Measurements from ENCODE around the gene ZNF224. TPM values are rescaled to one million over a fixed set of nuclear protein-coding genes. Genes with fewer than 3 reads are reported as not detected.
"Not testable (repeated sequence)": the region's sequence is repeated elsewhere in the genome, so short reads cannot be mapped to it uniquely, and the experiment has no call there.

Gene ZNF224
- total RNA-seq, 4 donors from 2014 or later = 16.2 to 34.1 (median 28.4) TPM

DNA sequence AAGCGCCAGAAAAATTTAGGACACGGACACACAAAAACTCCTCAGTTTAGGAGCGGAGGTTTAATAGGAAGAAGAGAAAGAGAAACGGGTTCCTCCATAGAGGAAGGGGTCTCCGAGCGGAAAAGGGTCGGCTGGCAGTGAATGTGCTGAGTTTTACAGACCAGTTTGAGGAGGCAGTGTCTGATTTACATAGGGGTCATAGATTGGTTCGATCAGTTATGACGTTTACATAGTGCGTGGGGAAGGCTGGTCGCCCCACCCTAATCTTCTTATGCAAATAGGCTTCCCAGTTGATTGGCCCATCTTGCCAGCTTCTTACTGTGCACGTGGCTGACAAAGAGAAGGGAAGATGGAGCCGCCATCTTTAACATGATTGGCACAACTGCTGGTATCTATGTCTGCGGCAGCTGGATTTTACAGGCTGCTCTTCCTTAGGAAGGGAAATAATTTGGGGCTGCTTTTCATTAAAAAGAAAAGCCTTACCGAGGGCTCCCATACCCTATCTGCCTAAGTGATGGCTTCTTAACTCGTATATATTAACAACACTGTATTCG, 17.8 kb downstream of the ZNF224 start:
- Histone ChIP-seq H3K9me3 (peaks cover 0 to 52% (median 17%) of the 10 kb centered on the region in 4 donors), H3K27me3 (no peaks in the 10 kb centered on the region), H3K36me3 (peaks cover 0 to 50% (median 5%) of the 10 kb centered on the region in 3 donors), H3K27ac (no peak overlapping the region), H3K4me3 (peak overlapping the region in 1 of 4 donors; percentile 65), H3K4me1 (peaks cover 0 to 24% (median 16%) of the 10 kb centered on the region in 4 donors)
- WGBS, 2 donors = 11 to 20% methylated on average over 17 of the region's 17 CpGs
- TF ChIP-seq, protein P1, sequence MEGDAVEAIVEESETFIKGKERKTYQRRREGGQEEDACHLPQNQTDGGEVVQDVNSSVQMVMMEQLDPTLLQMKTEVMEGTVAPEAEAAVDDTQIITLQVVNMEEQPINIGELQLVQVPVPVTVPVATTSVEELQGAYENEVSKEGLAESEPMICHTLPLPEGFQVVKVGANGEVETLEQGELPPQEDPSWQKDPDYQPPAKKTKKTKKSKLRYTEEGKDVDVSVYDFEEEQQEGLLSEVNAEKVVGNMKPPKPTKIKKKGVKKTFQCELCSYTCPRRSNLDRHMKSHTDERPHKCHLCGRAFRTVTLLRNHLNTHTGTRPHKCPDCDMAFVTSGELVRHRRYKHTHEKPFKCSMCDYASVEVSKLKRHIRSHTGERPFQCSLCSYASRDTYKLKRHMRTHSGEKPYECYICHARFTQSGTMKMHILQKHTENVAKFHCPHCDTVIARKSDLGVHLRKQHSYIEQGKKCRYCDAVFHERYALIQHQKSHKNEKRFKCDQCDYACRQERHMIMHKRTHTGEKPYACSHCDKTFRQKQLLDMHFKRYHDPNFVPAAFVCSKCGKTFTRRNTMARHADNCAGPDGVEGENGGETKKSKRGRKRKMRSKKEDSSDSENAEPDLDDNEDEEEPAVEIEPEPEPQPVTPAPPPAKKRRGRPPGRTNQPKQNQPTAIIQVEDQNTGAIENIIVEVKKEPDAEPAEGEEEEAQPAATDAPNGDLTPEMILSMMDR (IDR thresholded peaks at IDR 0.05) = no peak
- TF ChIP-seq EP300 (IDR thresholded peaks at IDR 0.05) (no peak), POLR2A (IDR thresholded peaks at IDR 0.05) (no peak)
- no peak for DNase-seq (ENCODE audit: low spot score in 2 of 2)

DNA sequence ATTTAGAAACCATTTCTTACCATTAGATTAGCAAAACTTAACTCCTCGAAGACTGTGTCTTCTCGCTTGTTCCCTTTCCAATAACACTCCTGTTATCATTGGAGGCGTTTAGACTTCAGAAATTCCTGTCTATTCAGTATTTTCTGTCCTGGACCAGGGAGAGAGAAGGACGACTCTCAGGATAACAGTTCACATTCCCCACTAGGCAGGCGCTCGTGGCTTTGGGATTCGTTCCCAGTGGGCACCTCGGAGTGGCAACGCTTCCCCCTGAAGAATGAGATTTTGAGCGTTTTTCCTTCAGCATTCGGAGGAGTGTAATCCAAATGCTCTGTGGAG, 18.6 kb downstream of the ZNF224 start:
- peaks cover 0 to 50% (median 5%) of the 10 kb centered on the region in 3 donors for H3K36me3 ChIP-seq
- peaks cover 0 to 44% (median 10%) of the 10 kb centered on the region in 4 donors for H3K9me3 ChIP-seq
- peaks cover 0 to 24% (median 16%) of the 10 kb centered on the region in 4 donors for H3K4me1 ChIP-seq
- H3K4me3 ChIP-seq = peak overlapping the region; percentile 44 to 90 (median 64)
- TF ChIP-seq POLR2A (IDR thresholded peaks at IDR 0.05) (no peak), EP300 (IDR thresholded peaks at IDR 0.05) (no peak)
- TF ChIP-seq, protein P1 (IDR thresholded peaks at IDR 0.05) = no peak
- 0% methylated on average over 11 of the region's 11 CpGs for WGBS, 2 donors
- H3K27ac ChIP-seq = peak overlapping the region in 2 of 4 donors; percentile 25 to 72
- no peaks in the 10 kb centered on the region for H3K27me3 ChIP-seq
- DNase-seq (ENCODE audit: low spot score in 2 of 2) = no peak

DNA sequence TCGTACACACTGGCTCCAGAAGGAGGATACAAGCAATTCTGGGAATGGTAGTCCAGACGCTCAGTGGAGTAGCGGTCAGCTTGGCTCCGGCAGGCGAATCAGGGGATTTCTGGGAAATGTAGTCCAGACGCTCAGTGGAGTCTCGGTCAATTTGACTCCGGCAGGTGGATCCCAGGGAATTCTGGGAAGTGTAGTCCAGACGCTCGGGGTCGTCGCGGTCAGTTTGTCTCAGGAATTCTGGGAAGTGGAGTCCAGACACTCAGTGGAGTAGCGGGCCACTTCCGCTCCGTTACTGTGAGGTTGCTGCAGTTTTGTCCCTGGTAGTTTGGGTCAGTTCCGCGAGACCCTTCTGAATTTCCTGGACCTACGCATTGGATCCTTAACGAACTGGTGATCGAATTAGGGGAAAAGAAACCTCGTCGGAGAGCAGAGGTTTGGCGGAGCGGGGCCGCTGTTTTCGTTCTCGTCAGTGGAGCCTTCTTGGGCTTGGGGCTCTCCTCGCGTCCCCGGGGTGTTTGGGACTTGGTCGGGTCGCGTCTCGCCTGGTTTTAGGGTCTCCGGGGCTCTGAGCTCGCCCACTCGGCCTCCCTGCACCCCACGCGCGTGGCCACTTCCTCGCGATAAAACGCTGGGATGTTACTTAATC, 19.1 kb downstream of the ZNF224 start, which contains the start of gene ZNF225:
ZNF225 (plus strand) TSS at position 262 of the 646 bp plus-strand sequence. CDS start 2,429 bp downstream, outside the sequence.
- H3K4me3 ChIP-seq = peak within 1 kb of the TSS; percentile 44 to 90 (median 64)
- peak within 1 kb of the TSS in 3 of 4 donors; percentile 58 to 72 (median 61) for H3K27ac ChIP-seq
- TF ChIP-seq, protein P1 (IDR thresholded peaks at IDR 0.05) = peak in 1 of 5 experiments; percentile 43
- TF ChIP-seq EP300 (IDR thresholded peaks at IDR 0.05) (peak; percentile 26 to 91), POLR2A (IDR thresholded peaks at IDR 0.05) (peak in 1 of 2 donors; percentile 22)
- no peaks in the 10 kb centered on the region for H3K27me3 ChIP-seq
- peak; percentile 90 to 94 for DNase-seq (ENCODE audit: low spot score in 2 of 2)
- H3K4me1 ChIP-seq = peaks cover 0 to 24% (median 16%) of the 10 kb centered on the region in 4 donors
- H3K36me3 ChIP-seq = peaks cover 0 to 50% (median 5%) of the 10 kb centered on the region in 3 donors
- 0 to 2% methylated on average over 35 to 44 of the region's 44 CpGs for WGBS, 2 donors
- peaks cover 0 to 39% (median 8%) of the 10 kb centered on the region in 4 donors for H3K9me3 ChIP-seq

DNA sequence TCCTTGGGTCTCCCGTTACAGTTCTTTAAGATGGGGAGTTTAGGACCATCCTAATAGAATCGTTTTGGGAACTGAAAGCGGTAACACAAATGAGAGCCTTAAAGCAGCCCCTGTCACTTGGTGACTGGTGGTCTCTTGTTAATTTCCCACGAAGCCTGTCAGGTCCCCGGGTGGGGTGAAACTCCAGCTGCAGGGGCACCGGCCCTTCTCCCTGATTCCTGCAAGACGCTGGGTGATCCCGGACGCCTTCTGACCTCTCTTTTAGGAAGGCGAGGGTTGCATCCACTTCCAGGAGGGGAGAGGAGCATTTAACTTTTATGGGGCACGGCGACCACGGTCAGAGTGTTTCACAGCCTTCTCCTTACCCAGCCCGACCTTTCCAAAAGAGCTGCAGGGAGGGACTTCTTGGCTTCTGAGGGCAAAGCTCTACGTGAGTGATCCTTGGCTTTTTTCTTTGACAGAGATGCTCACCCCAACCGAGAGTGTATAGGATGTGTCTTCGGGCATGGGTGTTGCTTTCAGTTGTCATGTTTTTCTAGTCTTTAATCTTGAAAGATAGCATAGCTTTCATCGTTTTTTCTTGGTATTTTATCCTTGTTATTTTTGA, 19.7 kb downstream of the ZNF224 start:
- no peak for DNase-seq (ENCODE audit: low spot score in 2 of 2)
- peak overlapping the region; percentile 44 to 90 (median 64) for H3K4me3 ChIP-seq
- no peaks in the 10 kb centered on the region for H3K27me3 ChIP-seq
- peak overlapping the region in 3 of 4 donors; percentile 58 to 72 (median 61) for H3K27ac ChIP-seq
- WGBS, 2 donors = 2 to 5% methylated on average over 16 to 18 of the region's 18 CpGs
- H3K9me3 ChIP-seq = peaks cover 0 to 33% (median 5%) of the 10 kb centered on the region in 4 donors
- H3K36me3 ChIP-seq = peaks cover 0 to 50% (median 5%) of the 10 kb centered on the region in 3 donors
- TF ChIP-seq, protein P1 (IDR thresholded peaks at IDR 0.05) = no peak
- TF ChIP-seq POLR2A (IDR thresholded peaks at IDR 0.05) (no peak), EP300 (IDR thresholded peaks at IDR 0.05) (no peak)
- peaks cover 0 to 24% (median 16%) of the 10 kb centered on the region in 4 donors for H3K4me1 ChIP-seq

DNA sequence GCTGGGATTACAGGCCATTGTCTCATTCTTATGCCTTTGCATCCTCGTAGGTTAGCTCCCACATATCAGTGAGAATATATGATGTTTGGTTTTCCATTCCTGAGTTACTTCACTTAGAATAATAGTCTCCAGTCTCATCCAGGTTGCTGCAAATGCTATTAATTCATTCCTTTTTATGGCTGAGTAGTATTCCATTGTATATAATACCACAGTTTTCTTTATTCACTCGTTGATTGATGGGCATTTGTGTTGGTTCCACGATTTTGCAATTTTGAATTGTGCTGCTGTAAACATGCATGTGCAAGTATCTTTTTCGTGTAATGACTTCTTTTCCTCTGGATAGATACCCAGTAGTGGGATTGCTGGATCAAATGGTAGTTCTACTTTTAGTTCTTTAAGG, 27.0 kb downstream of the ZNF224 start:
- H3K27ac ChIP-seq; H3K27me3 ChIP-seq; DNase-seq (ENCODE audit: low spot score in 2 of 2); H3K4me3 ChIP-seq; H3K4me1 ChIP-seq: not testable (repeated sequence)
- Histone ChIP-seq H3K9me3 (peaks cover 0 to 70% (median 13%) of the 10 kb centered on the region in 4 donors), H3K36me3 (peaks cover 3 to 100% (median 45%) of the 10 kb centered on the region in 3 donors)
- WGBS, 2 donors = 99 to 100% methylated on average over 4 of the region's 4 CpGs

Measured in tibial nerve (tissue), 4 donors.